Astrocyte of the cerebellum (primary cell): ENCODE measurements around the gene RPP30.
"Not testable (repeated sequence)": the region's sequence is repeated elsewhere in the genome, so short reads cannot be mapped to it uniquely, and the experiment has no call there.

Source experiments
- DNase-seq: peaks from one replicate; pipeline ENCODE4 v3.0.0-alpha.2; 2011; ENCODE audit warnings: low read depth
- H3K4me3 ChIP-seq: 2 replicates; pipeline ENCODE4 v1.5.1; 2011; ENCODE audit warnings: mild to moderate bottlenecking, low read depth, low read length, moderate library complexity
- CTCF ChIP-seq: IDR thresholded peaks from 2 replicates; pipeline ENCODE4 v1.5.1; 2012; ENCODE audit warnings: low read length, low read depth, moderate library complexity, mild to moderate bottlenecking; ENCODE audit errors: missing control alignments
- in situ Hi-C: cut with HindIII; loops from 2 replicates; pipeline ENCODE4 v1.10.0; 2017; ENCODE audit warnings: low sequenced_read_pairs

RPP30 gene

DNA sequence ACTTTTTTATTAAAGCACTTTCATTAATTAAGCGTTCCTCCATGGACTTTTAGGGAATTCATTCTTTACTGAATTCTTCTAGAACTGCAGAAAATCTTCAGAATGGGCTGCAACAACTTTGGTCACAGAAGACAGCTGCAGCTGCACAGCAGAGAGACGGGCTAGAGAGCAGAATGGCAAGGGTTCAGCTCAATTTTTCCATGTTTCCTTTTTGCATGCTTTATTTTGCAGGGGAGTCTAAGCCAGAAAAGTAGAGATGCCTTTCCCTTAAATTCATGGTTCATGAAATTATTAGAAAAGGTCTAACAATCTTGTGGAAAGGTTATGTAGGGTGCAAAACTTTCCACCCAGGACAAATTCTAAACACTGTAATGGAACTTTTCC is 64.5 kb downstream of the RPP30 start:
- DNase-seq = no peak
- TF ChIP-seq CTCF = no peak
- no peak overlapping the region for H3K4me3 ChIP-seq
- in situ Hi-C loops = no loop called here

- TF ChIP-seq CTCF = no peak
- no peak for DNase-seq
- in situ Hi-C loops = no loop called here
- H3K4me3 ChIP-seq = no peak overlapping the region
Observed at GRCh38 chr10:90937645-90938258, 66.0 kb downstream of the RPP30 start.

GRCh38 chr10:90939116-90939515 is 67.3 kb downstream of the RPP30 start:
- no peak for TF ChIP-seq CTCF
- in situ Hi-C loops = no loop called here
- DNase-seq = no peak
- H3K4me3 ChIP-seq = no peak overlapping the region

GRCh38 chr10:90939648-90940047 is 67.9 kb downstream of the RPP30 start:
- H3K4me3 ChIP-seq = no peak overlapping the region
- TF ChIP-seq CTCF = no peak
- no peak for DNase-seq
- in situ Hi-C loops = no loop called here

DNA sequence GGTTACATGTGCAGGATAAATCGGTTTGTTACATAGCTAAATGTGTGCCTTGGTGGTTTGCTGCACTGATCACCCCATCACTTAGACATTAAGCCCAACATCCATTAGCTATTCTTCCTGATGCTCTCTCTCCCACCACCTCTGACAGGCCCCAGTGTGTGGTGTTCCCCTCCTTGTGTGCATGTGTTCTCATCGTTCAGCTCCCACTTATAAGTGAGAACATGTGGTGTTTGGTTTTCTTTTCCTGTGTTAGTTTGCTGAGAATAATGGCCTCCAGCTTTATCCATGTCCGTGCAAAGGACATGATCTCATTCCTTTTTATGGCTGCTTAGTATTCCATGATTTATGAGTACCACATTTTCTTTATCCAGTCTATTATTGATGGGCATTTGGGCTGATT is 71.2 kb downstream of the RPP30 start:
- H3K4me3 ChIP-seq, in situ Hi-C loops, DNase-seq: not testable (repeated sequence)

DNA sequence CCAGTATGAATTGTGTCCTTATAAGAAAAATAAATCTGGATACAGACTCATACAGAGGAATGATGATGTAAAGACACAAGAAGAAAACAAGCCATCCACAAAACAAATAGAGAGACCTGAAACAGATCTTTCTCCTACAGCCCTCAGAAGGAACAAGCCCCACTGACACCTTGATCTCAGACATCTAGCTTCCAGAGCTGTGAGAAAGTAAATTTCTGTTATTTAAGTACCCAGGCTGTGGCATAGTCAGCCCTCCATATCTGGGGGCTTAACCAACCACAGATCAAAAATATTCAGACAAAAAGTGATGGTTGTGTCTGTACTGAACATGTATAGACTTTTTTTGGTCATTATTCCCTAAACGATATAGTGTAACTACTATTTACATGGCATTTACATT is 73.0 kb downstream of the RPP30 start:
- H3K4me3 ChIP-seq = no peak overlapping the region
- no peak for DNase-seq
- no peak for TF ChIP-seq CTCF
- in situ Hi-C loops = no loop called here

GRCh38 chr10:90945491-90946070 is 73.8 kb downstream of the RPP30 start:
- DNase-seq = no peak
- H3K4me3 ChIP-seq = no peak overlapping the region
- in situ Hi-C loops = no loop called here
- TF ChIP-seq CTCF = no peak
